ENCODE data around the gene MUSK. TPM values are rescaled to one million over a fixed set of nuclear protein-coding genes. Genes with fewer than 3 reads are reported as not detected.

The MUSK gene
- total RNA-seq, 4 donors from 2014 or later, result 4.4 to 28.1 (median 10.3) TPM

DNA sequence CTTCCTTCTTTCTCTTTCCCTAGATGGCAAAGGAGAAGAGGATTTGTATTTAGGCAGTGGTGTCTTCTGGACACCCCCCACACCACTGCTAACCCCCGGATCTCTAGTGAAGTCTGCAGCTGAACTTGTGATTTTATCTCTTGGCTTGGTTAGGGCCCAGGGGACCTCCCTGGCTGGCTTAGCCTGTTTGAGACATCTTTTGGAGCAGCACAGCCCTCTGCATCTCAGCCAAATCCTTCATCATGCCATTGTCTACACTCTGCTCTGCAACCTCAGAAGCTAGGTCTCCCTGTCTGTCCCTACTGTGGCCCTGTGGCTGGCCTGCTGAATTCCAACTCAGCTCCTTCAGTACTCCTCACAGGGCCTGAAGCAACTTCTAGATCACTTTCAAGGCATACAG, 81.7 kb downstream of the MUSK start:
- H3K4me1 ChIP-seq, result no peaks in the 10 kb centered on the region
- DNase-seq, result peak in 1 of 3 donors; percentile 57
- H3K27ac ChIP-seq, result no peak overlapping the region
- H3K4me3 ChIP-seq, result no peak overlapping the region
- TF ChIP-seq, protein P1, sequence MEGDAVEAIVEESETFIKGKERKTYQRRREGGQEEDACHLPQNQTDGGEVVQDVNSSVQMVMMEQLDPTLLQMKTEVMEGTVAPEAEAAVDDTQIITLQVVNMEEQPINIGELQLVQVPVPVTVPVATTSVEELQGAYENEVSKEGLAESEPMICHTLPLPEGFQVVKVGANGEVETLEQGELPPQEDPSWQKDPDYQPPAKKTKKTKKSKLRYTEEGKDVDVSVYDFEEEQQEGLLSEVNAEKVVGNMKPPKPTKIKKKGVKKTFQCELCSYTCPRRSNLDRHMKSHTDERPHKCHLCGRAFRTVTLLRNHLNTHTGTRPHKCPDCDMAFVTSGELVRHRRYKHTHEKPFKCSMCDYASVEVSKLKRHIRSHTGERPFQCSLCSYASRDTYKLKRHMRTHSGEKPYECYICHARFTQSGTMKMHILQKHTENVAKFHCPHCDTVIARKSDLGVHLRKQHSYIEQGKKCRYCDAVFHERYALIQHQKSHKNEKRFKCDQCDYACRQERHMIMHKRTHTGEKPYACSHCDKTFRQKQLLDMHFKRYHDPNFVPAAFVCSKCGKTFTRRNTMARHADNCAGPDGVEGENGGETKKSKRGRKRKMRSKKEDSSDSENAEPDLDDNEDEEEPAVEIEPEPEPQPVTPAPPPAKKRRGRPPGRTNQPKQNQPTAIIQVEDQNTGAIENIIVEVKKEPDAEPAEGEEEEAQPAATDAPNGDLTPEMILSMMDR (IDR thresholded peaks at IDR 0.05), result no peak
- TF ChIP-seq POLR2A (IDR thresholded peaks at IDR 0.05), result no peak
- H3K36me3 ChIP-seq, result no peaks in the 10 kb centered on the region
- H3K27me3 ChIP-seq, result no peaks in the 10 kb centered on the region
- H3K9me3 ChIP-seq, result no peaks in the 10 kb centered on the region

DNA sequence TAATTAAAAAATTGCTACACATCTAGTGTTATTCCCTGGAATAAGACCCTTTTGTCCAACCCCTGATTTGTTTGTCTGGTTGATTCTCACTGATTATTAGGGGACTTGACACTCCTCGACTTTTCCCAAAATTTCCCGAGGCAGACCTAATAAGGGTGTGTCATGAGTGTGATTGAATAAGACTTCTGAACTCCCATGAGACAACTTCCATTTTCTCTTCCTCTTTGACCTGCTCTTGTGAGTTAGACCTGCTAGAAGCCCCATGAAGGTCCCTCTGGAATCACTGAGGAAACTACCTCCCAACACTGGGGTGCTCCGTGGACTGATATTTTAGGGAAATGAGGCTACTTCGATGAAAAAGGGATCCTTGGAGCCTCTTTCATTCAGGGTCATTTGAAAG, 83.4 kb downstream of the MUSK start:
- H3K36me3 ChIP-seq, result no peaks in the 10 kb centered on the region
- H3K4me1 ChIP-seq, result no peaks in the 10 kb centered on the region
- H3K27ac ChIP-seq, result no peak overlapping the region
- TF ChIP-seq, protein P1 (IDR thresholded peaks at IDR 0.05), result no peak
- no peak for TF ChIP-seq POLR2A (IDR thresholded peaks at IDR 0.05)
- H3K4me3 ChIP-seq, result no peak overlapping the region
- H3K27me3 ChIP-seq, result no peaks in the 10 kb centered on the region
- no peaks in the 10 kb centered on the region for H3K9me3 ChIP-seq
- DNase-seq, result no peak

DNA sequence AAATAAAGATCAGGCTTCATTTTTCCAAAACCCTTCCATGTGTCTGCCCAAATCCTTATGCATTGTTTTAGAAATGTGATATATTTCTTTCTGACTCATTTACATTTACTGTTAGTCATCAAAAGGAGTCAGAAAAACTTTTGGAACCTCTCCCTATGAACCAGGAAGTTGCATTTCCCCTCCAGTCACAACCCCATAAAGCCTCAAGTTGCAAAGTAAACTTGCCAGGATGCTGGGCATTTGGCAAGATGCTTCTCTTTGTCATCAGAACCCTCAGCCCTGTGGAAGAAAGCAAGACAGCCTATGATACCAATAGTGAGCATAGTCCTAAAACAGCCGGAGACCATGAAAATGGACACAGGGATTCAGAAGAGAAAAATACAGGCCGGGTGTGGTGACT, 84.2 kb downstream of the MUSK start:
- Histone ChIP-seq H3K9me3 (no peaks in the 10 kb centered on the region), H3K4me3 (no peak overlapping the region), H3K27ac (no peak overlapping the region), H3K27me3 (no peaks in the 10 kb centered on the region), H3K36me3 (no peaks in the 10 kb centered on the region), H3K4me1 (no peaks in the 10 kb centered on the region)
- no peak for TF ChIP-seq POLR2A (IDR thresholded peaks at IDR 0.05)
- TF ChIP-seq, protein P1 (IDR thresholded peaks at IDR 0.05), result no peak
- DNase-seq, result no peak

DNA sequence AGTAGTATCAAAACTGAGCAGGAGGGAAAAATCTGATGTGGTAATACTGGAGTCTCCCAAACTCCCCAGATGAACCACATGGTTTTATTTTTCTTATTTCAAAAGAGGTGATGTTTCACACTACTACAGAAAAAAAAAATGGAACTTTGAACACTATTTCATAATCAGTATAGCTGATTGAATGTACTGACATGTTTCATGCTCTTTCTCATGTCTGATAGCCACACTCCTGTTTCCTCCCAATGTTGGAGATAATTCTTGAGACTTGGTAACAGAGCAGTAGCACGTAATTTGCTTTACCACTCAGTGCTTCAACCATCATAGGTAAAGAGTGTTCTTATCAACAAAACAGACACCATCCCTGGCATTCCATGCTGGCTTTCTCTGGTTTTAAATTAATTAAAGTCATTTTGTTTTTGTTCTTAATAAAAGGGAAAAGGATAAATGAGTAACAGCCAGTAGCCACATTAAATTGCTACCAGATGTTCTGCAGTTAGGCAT, 85.2 kb downstream of the MUSK start:
- H3K36me3 ChIP-seq, result no peaks in the 10 kb centered on the region
- no peak overlapping the region for H3K4me3 ChIP-seq
- H3K9me3 ChIP-seq, result no peaks in the 10 kb centered on the region
- TF ChIP-seq, protein P1 (IDR thresholded peaks at IDR 0.05), result no peak
- no peak for TF ChIP-seq POLR2A (IDR thresholded peaks at IDR 0.05)
- H3K27me3 ChIP-seq, result no peaks in the 10 kb centered on the region
- no peak for DNase-seq
- no peaks in the 10 kb centered on the region for H3K4me1 ChIP-seq
- H3K27ac ChIP-seq, result no peak overlapping the region

DNA sequence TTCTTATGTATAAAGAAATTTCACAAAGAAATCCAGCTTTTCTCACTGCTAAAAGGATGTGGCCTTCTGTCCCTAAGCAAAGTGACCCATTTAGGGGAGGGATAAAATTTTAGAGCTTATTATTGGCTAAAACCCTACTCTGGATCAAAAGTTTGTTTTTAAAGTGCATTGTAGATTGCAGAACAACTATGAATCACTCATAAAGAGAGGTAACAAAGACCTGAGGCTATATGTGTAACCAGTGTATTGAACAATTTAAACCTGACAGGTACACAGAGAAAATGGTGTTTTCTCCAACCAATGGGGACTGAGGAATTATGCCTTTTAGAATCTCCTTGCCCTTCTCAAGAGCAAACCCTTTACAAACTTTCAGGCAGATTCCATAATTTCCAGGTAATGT, 86.6 kb downstream of the MUSK start:
- no peaks in the 10 kb centered on the region for H3K4me1 ChIP-seq
- TF ChIP-seq POLR2A (IDR thresholded peaks at IDR 0.05), result no peak
- TF ChIP-seq, protein P1 (IDR thresholded peaks at IDR 0.05), result no peak
- no peaks in the 10 kb centered on the region for H3K27me3 ChIP-seq

DNA sequence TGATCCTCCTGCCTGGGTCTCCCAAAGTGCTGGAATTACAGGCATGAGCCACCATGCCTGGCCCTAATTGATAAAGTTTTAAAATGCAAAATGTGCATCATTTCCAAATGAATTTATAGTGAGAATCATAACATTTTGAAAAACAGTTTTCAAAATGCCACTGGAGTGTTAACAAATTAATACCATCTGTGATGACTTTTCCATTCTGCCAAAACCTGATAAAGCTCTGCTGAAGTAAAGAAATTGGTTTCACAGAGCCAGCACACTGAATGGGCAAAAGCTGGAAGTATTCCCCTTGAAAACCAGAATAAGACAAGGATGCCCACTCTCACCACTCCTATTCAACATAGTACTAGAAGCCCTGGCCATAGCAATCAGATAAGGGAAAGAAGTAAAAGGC, 89.6 kb downstream of the MUSK start:
- no peaks in the 10 kb centered on the region for H3K36me3 ChIP-seq
- TF ChIP-seq, protein P1 (IDR thresholded peaks at IDR 0.05), result no peak
- TF ChIP-seq POLR2A (IDR thresholded peaks at IDR 0.05), result no peak
- no peaks in the 10 kb centered on the region for H3K9me3 ChIP-seq
- no peaks in the 10 kb centered on the region for H3K4me1 ChIP-seq
- H3K27ac ChIP-seq, result no peak overlapping the region
- no peak for DNase-seq
- H3K4me3 ChIP-seq, result no peak overlapping the region
- H3K27me3 ChIP-seq, result no peaks in the 10 kb centered on the region

More for the DNA sequence above, 86.6 kb downstream of the MUSK start:
- no peak overlapping the region for H3K27ac ChIP-seq
- H3K4me3 ChIP-seq, result no peak overlapping the region
- H3K9me3 ChIP-seq, result no peaks in the 10 kb centered on the region
- no peak for DNase-seq
- no peaks in the 10 kb centered on the region for H3K36me3 ChIP-seq
